ENCODE data around the gene MECP2.

MECP2 gene

GRCh38 chrX:154096140-154097002 lies 1.1 kb downstream of the MECP2 start:
- Mint-ChIP-seq H3K36me3 (ENCODE audit: insufficient read depth) (peaks cover 52% of the 10 kb centered on the region), H3K4me1 (ENCODE audit: low read depth in 2 of 2) (peaks cover 29 to 49% of the 10 kb centered on the region in 2 donors), H3K27ac (peak overlapping the region; percentile 97), H3K9me3 (no peaks in the 10 kb centered on the region), H3K4me3 (peak overlapping the region; percentile 94), H3K27me3 (peaks cover 0 to 6% of the 10 kb centered on the region in 2 donors)
- DNase-seq (peak in 2 of 3 experiments; percentile 3 to 8), ATAC-seq (replicated peaks) (no peak)

- Mint-ChIP-seq H3K9me3 (no peaks in the 10 kb centered on the region), H3K4me3 (peak overlapping the region; percentile 94), H3K4me1 (ENCODE audit: low read depth in 2 of 2) (peaks cover 37 to 52% of the 10 kb centered on the region in 2 donors), H3K27me3 (peaks cover 0 to 2% of the 10 kb centered on the region in 2 donors), H3K36me3 (ENCODE audit: insufficient read depth) (peaks cover 63% of the 10 kb centered on the region), H3K27ac (peak overlapping the region; percentile 97)
- ATAC-seq (replicated peaks) = no peak
- no peak for DNase-seq
These were observed 2.7 kb downstream of the MECP2 start for GRCh38 chrX:154094833-154095232.

- DNase-seq (no peak), ATAC-seq (replicated peaks) (no peak)
- peak overlapping the region; percentile 94 for H3K4me3 Mint-ChIP-seq
- no peaks in the 10 kb centered on the region for H3K27me3 Mint-ChIP-seq
- H3K27ac Mint-ChIP-seq = peak overlapping the region; percentile 97
- peaks cover 72% of the 10 kb centered on the region for H3K36me3 Mint-ChIP-seq (ENCODE audit: insufficient read depth)
- peaks cover 41 to 48% of the 10 kb centered on the region in 2 donors for H3K4me1 Mint-ChIP-seq (ENCODE audit: low read depth in 2 of 2)
- no peaks in the 10 kb centered on the region for H3K9me3 Mint-ChIP-seq
These were observed 3.6 kb downstream of the MECP2 start for GRCh38 chrX:154093965-154094364.

- ATAC-seq (replicated peaks) (no peak), DNase-seq (no peak)
- peak overlapping the region; percentile 94 for H3K4me3 Mint-ChIP-seq
- H3K27me3 Mint-ChIP-seq = no peaks in the 10 kb centered on the region
- peak overlapping the region; percentile 83 to 97 for H3K27ac Mint-ChIP-seq
- no peaks in the 10 kb centered on the region for H3K9me3 Mint-ChIP-seq
- H3K36me3 Mint-ChIP-seq (ENCODE audit: insufficient read depth) = peaks cover 77% of the 10 kb centered on the region
- H3K4me1 Mint-ChIP-seq (ENCODE audit: low read depth in 2 of 2) = peaks cover 43 to 46% of the 10 kb centered on the region in 2 donors
These were observed 5.1 kb downstream of the MECP2 start for GRCh38 chrX:154092371-154092770.

- Mint-ChIP-seq H3K27ac (peak overlapping the region; percentile 83 to 97), H3K36me3 (ENCODE audit: insufficient read depth) (peaks cover 78% of the 10 kb centered on the region), H3K4me1 (ENCODE audit: low read depth in 2 of 2) (peaks cover 43 to 46% of the 10 kb centered on the region in 2 donors), H3K9me3 (no peaks in the 10 kb centered on the region), H3K4me3 (peak overlapping the region; percentile 36 to 94), H3K27me3 (no peaks in the 10 kb centered on the region)
- ATAC-seq (replicated peaks) (peak; percentile 64), DNase-seq (peak in 1 of 3 experiments; percentile 7)
These were observed 5.8 kb downstream of the MECP2 start for GRCh38 chrX:154091678-154092077.

- Mint-ChIP-seq H3K27ac (peak overlapping the region in 1 of 2 donors; percentile 79), H3K36me3 (ENCODE audit: insufficient read depth) (peaks cover 79% of the 10 kb centered on the region), H3K4me1 (ENCODE audit: low read depth in 2 of 2) (peaks cover 39 to 40% of the 10 kb centered on the region in 2 donors)
These were observed 6.8 kb downstream of the MECP2 start for GRCh38 chrX:154090731-154091130.

GRCh38 chrX:154084449-154085300 lies 12.8 kb downstream of the MECP2 start:
- H3K4me1 Mint-ChIP-seq (ENCODE audit: low read depth in 2 of 2) = peaks cover 28 to 31% of the 10 kb centered on the region in 2 donors
- H3K36me3 Mint-ChIP-seq (ENCODE audit: insufficient read depth) = peaks cover 64% of the 10 kb centered on the region
- H3K4me3 Mint-ChIP-seq = peak overlapping the region; percentile 23 to 37
- DNase-seq (no peak), ATAC-seq (replicated peaks) (no peak)
- H3K27me3 Mint-ChIP-seq = no peaks in the 10 kb centered on the region
- H3K27ac Mint-ChIP-seq = peak overlapping the region in 1 of 2 donors; percentile 39
- H3K9me3 Mint-ChIP-seq = no peaks in the 10 kb centered on the region

More at GRCh38 chrX:154090731-154091130, 6.8 kb downstream of the MECP2 start:
- H3K9me3 Mint-ChIP-seq = no peaks in the 10 kb centered on the region
- H3K4me3 Mint-ChIP-seq = peak overlapping the region; percentile 13 to 33
- DNase-seq (no peak), ATAC-seq (replicated peaks) (no peak)
- H3K27me3 Mint-ChIP-seq = no peaks in the 10 kb centered on the region

GRCh38 chrX:154083126-154083517 lies 14.4 kb downstream of the MECP2 start:
- ATAC-seq (replicated peaks) (peak; percentile 27), DNase-seq (no peak)
- Mint-ChIP-seq H3K4me1 (ENCODE audit: low read depth in 2 of 2) (peaks cover 28 to 39% of the 10 kb centered on the region in 2 donors), H3K27ac (peak overlapping the region; percentile 65 to 78), H3K27me3 (no peaks in the 10 kb centered on the region), H3K9me3 (no peaks in the 10 kb centered on the region), H3K4me3 (peak overlapping the region; percentile 58 to 73), H3K36me3 (ENCODE audit: insufficient read depth) (peaks cover 64% of the 10 kb centered on the region)

GRCh38 chrX:154082396-154083125 lies 15.0 kb downstream of the MECP2 start:
- no peaks in the 10 kb centered on the region for H3K9me3 Mint-ChIP-seq
- H3K27ac Mint-ChIP-seq = peak overlapping the region; percentile 65 to 78
- H3K27me3 Mint-ChIP-seq = no peaks in the 10 kb centered on the region
- peak overlapping the region; percentile 58 to 73 for H3K4me3 Mint-ChIP-seq
- peaks cover 24 to 35% of the 10 kb centered on the region in 2 donors for H3K4me1 Mint-ChIP-seq (ENCODE audit: low read depth in 2 of 2)
- ATAC-seq (replicated peaks) (no peak), DNase-seq (no peak)
- peaks cover 64% of the 10 kb centered on the region for H3K36me3 Mint-ChIP-seq (ENCODE audit: insufficient read depth)

- no peaks in the 10 kb centered on the region for H3K27me3 Mint-ChIP-seq
- H3K4me1 Mint-ChIP-seq (ENCODE audit: low read depth in 2 of 2) = peaks cover 23 to 47% of the 10 kb centered on the region in 2 donors
- no peak overlapping the region for H3K27ac Mint-ChIP-seq
- H3K36me3 Mint-ChIP-seq (ENCODE audit: insufficient read depth) = peaks cover 64% of the 10 kb centered on the region
- DNase-seq = no peak
- no peak for ATAC-seq (replicated peaks)
- H3K4me3 Mint-ChIP-seq = no peak overlapping the region
- H3K9me3 Mint-ChIP-seq = no peaks in the 10 kb centered on the region
These were observed 20.4 kb downstream of the MECP2 start for GRCh38 chrX:154077101-154077500.

- peak overlapping the region in 1 of 2 donors; percentile 84 for H3K27ac Mint-ChIP-seq
- peak overlapping the region in 1 of 2 donors; percentile 66 for H3K4me3 Mint-ChIP-seq
- DNase-seq = no peak
- peaks cover 73% of the 10 kb centered on the region for H3K36me3 Mint-ChIP-seq (ENCODE audit: insufficient read depth)
- peaks cover 28 to 43% of the 10 kb centered on the region in 2 donors for H3K4me1 Mint-ChIP-seq (ENCODE audit: low read depth in 2 of 2)
- ATAC-seq (replicated peaks) = no peak
- H3K9me3 Mint-ChIP-seq = no peaks in the 10 kb centered on the region
- no peaks in the 10 kb centered on the region for H3K27me3 Mint-ChIP-seq
These were observed 23.3 kb downstream of the MECP2 start for GRCh38 chrX:154074199-154074598.

GRCh38 chrX:154072192-154072591 lies 25.3 kb downstream of the MECP2 start:
- Mint-ChIP-seq H3K27me3 (no peaks in the 10 kb centered on the region), H3K27ac (peak overlapping the region; percentile 80 to 81), H3K36me3 (ENCODE audit: insufficient read depth) (peaks cover 59% of the 10 kb centered on the region), H3K4me3 (peak overlapping the region; percentile 5 to 41), H3K9me3 (no peaks in the 10 kb centered on the region), H3K4me1 (ENCODE audit: low read depth in 2 of 2) (peaks cover 27 to 38% of the 10 kb centered on the region in 2 donors)
- DNase-seq (no peak), ATAC-seq (replicated peaks) (peak; percentile 69)

GRCh38 chrX:154068560-154068959 lies 29.0 kb downstream of the MECP2 start:
- H3K4me1 Mint-ChIP-seq (ENCODE audit: low read depth in 2 of 2) = peaks cover 32 to 33% of the 10 kb centered on the region in 2 donors
- no peaks in the 10 kb centered on the region for H3K9me3 Mint-ChIP-seq
- peak overlapping the region in 1 of 2 donors; percentile 56 for H3K27ac Mint-ChIP-seq
- DNase-seq = no peak
- H3K27me3 Mint-ChIP-seq = no peaks in the 10 kb centered on the region
- ATAC-seq (replicated peaks) = no peak
- peak overlapping the region in 1 of 2 donors; percentile 20 for H3K4me3 Mint-ChIP-seq
- peaks cover 44% of the 10 kb centered on the region for H3K36me3 Mint-ChIP-seq (ENCODE audit: insufficient read depth)
